ENCODE data around the gene MYLK. TPM values are rescaled to one million over a fixed set of nuclear protein-coding genes. Genes with fewer than 3 reads are reported as not detected.

MYLK gene
- total RNA-seq, 1 donor from 2014 or later, result 20.1 TPM

DNA sequence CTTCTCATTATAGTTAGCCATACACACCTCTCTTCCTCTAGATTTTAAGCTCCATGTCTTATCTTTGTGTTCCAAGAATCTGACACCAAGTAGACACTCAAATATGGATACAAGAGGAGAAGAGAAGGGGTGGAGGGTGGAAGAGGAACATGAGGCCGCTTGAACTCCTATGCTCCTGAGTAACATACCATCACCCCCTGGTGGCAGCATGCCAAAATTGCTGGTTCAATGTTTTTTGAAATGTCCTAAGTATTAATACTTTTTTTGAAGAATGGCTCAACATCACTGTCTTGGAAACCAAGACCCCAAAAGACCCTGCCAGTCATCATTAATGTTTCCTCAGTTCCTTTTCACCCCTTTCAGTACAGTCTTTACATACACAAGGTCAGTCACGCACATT, 227.4 kb downstream of the MYLK start:
- Mint-ChIP-seq H3K27ac (ENCODE audit: unreplicated experiment) (no peak overlapping the region), H3K4me1 (peaks cover 36% of the 10 kb centered on the region), H3K36me3 (ENCODE audit: low read depth) (peaks cover 22% of the 10 kb centered on the region), H3K4me3 (no peak overlapping the region), H3K27me3 (ENCODE audit: low read depth) (no peaks in the 10 kb centered on the region), H3K9me3 (no peaks in the 10 kb centered on the region)
- no peak for DNase-seq (ENCODE audit: low read depth, low spot score)
- TF ChIP-seq, protein P1, sequence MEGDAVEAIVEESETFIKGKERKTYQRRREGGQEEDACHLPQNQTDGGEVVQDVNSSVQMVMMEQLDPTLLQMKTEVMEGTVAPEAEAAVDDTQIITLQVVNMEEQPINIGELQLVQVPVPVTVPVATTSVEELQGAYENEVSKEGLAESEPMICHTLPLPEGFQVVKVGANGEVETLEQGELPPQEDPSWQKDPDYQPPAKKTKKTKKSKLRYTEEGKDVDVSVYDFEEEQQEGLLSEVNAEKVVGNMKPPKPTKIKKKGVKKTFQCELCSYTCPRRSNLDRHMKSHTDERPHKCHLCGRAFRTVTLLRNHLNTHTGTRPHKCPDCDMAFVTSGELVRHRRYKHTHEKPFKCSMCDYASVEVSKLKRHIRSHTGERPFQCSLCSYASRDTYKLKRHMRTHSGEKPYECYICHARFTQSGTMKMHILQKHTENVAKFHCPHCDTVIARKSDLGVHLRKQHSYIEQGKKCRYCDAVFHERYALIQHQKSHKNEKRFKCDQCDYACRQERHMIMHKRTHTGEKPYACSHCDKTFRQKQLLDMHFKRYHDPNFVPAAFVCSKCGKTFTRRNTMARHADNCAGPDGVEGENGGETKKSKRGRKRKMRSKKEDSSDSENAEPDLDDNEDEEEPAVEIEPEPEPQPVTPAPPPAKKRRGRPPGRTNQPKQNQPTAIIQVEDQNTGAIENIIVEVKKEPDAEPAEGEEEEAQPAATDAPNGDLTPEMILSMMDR (conservative IDR thresholded peaks at IDR 0.05), result peak; percentile 51

DNA sequence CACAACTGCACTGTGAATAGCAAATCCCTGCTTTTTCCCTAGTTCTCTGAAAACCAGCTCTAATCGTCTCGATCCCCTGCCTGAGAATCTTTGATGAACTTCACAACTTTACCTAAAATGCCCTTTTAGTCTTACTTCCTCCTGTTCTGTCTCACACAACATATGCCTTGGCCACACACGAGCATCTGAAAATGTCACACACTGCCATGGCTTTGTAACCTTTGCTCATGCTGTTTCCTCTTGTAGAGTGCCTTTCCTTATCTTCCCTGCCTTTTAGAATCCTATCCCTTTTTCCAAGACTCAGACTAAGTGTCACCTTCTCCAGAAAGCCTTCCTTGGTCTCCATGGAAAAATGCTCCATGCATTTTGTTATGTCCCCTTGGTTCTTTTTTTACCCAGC, 227.9 kb downstream of the MYLK start:
- Mint-ChIP-seq H3K27ac (ENCODE audit: unreplicated experiment) (no peak overlapping the region), H3K36me3 (ENCODE audit: low read depth) (peaks cover 22% of the 10 kb centered on the region), H3K4me1 (peaks cover 32% of the 10 kb centered on the region), H3K9me3 (no peaks in the 10 kb centered on the region), H3K4me3 (no peak overlapping the region), H3K27me3 (ENCODE audit: low read depth) (no peaks in the 10 kb centered on the region)
- TF ChIP-seq, protein P1 (conservative IDR thresholded peaks at IDR 0.05), result no peak
- no peak for DNase-seq (ENCODE audit: low read depth, low spot score)

DNA sequence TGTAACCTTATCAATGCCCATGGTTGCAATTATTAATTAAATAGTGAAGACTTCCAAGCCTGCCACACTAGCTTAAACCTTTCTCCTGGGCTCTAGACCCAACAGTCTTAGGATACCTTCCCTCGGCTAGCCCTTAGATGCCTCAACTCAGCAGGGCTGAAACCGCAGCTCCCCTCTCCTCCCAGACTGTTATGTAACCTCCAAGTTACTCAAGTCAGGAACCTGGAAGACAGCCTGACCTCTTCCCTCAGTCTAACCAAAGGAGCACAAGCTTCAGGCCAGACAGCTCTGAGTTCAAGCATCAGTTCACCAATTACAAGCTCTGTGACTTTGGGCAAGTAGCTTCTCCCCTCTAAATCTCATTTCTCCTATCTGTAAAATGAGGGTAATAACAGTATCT, 228.7 kb downstream of the MYLK start:
- no peak for DNase-seq (ENCODE audit: low read depth, low spot score)
- TF ChIP-seq, protein P1 (conservative IDR thresholded peaks at IDR 0.05), result no peak
- H3K9me3 Mint-ChIP-seq, result no peaks in the 10 kb centered on the region
- no peak overlapping the region for H3K27ac Mint-ChIP-seq (ENCODE audit: unreplicated experiment)
- H3K27me3 Mint-ChIP-seq (ENCODE audit: low read depth), result no peaks in the 10 kb centered on the region
- H3K4me3 Mint-ChIP-seq, result no peak overlapping the region
- H3K4me1 Mint-ChIP-seq, result peaks cover 24% of the 10 kb centered on the region
- peaks cover 22% of the 10 kb centered on the region for H3K36me3 Mint-ChIP-seq (ENCODE audit: low read depth)

DNA sequence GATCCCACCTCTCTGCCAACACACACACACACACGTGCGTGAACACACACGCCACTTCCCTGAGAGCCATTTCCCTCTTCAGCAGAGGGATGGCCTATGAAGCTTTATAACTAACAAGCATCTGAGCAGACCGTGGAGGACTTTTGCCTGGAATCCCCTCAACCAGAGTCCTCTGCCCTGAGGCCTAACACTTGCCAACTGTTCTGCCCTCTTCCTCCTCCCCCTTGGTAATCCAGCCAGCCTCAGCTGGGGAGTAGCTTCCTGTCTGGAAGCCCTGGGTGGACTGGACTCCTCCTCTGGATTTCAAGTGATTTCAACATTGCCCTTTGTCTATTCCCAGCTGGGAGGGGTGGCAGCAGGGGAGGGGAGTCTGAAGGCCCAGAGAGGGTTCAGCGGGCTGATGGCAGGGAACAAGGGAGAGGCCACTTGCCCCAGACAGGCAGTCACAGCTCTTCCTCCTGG, 230.9 kb downstream of the MYLK start:
- TF ChIP-seq, protein P1 (conservative IDR thresholded peaks at IDR 0.05), result no peak
- peak overlapping the region; percentile 83 for H3K27ac Mint-ChIP-seq (ENCODE audit: unreplicated experiment)
- H3K36me3 Mint-ChIP-seq (ENCODE audit: low read depth), result peaks cover 19% of the 10 kb centered on the region
- peaks cover 33% of the 10 kb centered on the region for H3K4me1 Mint-ChIP-seq
- no peak for DNase-seq (ENCODE audit: low read depth, low spot score)
- H3K9me3 Mint-ChIP-seq, result no peaks in the 10 kb centered on the region
- H3K4me3 Mint-ChIP-seq, result no peak overlapping the region
- no peaks in the 10 kb centered on the region for H3K27me3 Mint-ChIP-seq (ENCODE audit: low read depth)

DNA sequence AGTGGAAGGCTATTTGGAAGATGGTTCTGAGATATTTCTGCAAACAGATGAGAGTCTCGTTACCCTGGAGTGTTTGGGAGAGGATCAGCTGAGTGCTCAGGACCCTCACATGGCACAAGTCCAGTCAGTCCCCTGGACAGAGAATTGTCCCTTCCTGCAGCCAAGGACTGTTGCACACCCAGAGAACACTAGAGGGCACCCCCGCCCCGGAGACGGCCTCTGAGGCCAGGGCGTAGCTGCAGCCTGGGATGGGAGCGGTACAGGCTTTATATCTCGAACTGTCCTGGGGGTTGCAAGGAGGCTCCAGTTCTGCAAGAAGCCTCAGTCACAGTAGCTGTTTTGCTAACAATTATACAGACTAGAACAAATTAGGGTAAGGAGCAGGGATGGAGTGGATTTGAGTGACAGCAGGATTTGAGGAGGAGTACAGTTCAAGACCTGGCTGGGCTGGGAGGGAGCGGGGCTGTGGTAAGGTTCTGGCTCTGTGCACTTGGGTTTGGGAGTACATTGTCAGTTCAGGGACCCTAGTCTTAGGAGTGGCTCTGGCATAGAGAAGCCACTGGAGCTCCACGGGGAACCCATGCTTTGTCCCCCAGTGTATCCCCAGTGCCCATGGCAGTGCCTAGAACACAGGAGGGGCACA, 231.7 kb downstream of the MYLK start:
- TF ChIP-seq, protein P1 (conservative IDR thresholded peaks at IDR 0.05), result peak; percentile 96
- no peaks in the 10 kb centered on the region for H3K9me3 Mint-ChIP-seq
- peak; percentile 87 for DNase-seq (ENCODE audit: low read depth, low spot score)
- H3K27ac Mint-ChIP-seq (ENCODE audit: unreplicated experiment), result peak overlapping the region; percentile 13
- H3K4me1 Mint-ChIP-seq, result peaks cover 33% of the 10 kb centered on the region
- peak overlapping the region; percentile 69 for H3K4me3 Mint-ChIP-seq
- H3K27me3 Mint-ChIP-seq (ENCODE audit: low read depth), result no peaks in the 10 kb centered on the region
- H3K36me3 Mint-ChIP-seq (ENCODE audit: low read depth), result peaks cover 16% of the 10 kb centered on the region

All from neural crest cell (in vitro differentiated cells).